HCT116 (cell line): ENCODE measurements around the gene COL23A1. TPM values are rescaled to one million over a fixed set of nuclear protein-coding genes. Genes with fewer than 3 reads are reported as not detected.

Experiments used
- ATAC-seq: fragments of 200-7000 bp; cut with Tn5 transposase; 2 replicates; pipeline ENCODE4 v1.9.1; 2020; ENCODE audit warnings: mild to moderate bottlenecking, moderate library complexity
- BruUV-seq: library from RNA; stranded (reverse); fragments of 400-500 nt; replicated peaks from 2 replicates; lab custom pipeline; 2021; lab: Mats Ljungman, UMichigan
- CTCF ChIA-PET: fragments of 300-600 bp; sonication (Branson Sonifier 250); formaldehyde crosslinking; loops from one replicate; lab custom pipeline; 2021; ENCODE audit warnings: antibody characterized with exemption; lab: Charles Lee
- POLR2A ChIA-PET: fragments of 300-600, 350-600 bp; sonication (Branson Sonifier 250); formaldehyde crosslinking; loops from one replicate; lab custom pipeline; 2021; ENCODE audit warnings: antibody characterized with exemption; lab: Charles Lee
- RAD21 ChIA-PET, 2 experiments: fragments of 300-600 bp; sonication (Branson Sonifier 250); formaldehyde crosslinking; loops; one replicate each; lab custom pipeline; 2023; ENCODE audit warnings: low total read pairs in 2 of 2; ENCODE audit not compliant: uncharacterized antibody in 2 of 2, unreplicated experiment in 2 of 2, low non-redundant PET in 1 of 2; lab: Charles Lee
- DNase-seq: peaks from one replicate; pipeline ENCODE4 v3.0.0-alpha.2; 2010; ENCODE audit warnings: low read depth, low spot score
- H2AFZ ChIP-seq: fragments of 200-600 bp; shearing (Covaris generic), sonication (generic); 2 replicates; pipeline ENCODE4 v1.6.1; 2017; ENCODE audit warnings: low read depth, mixed run types, mixed read lengths, antibody characterized with exemption, low read length; ENCODE audit not compliant: poor library complexity, severe bottlenecking
- H3K27ac ChIP-seq: 2 replicates; pipeline ENCODE4 v1.5.1; 2012; ENCODE audit warnings: low read depth, low read length
- H3K27me3 ChIP-seq: fragments of 200-600 bp; sonication (generic); 2 replicates; pipeline ENCODE4 v1.6.1; 2016; ENCODE audit warnings: mixed run types, low read length, mixed read lengths; ENCODE audit not compliant: insufficient read depth
- H3K36me3 ChIP-seq, 2 experiments: fragments of 200-500 bp in 1 of 2; fragments of 200-600 bp in 1 of 2; sonication (Bioruptor generic) in 1 of 2; sonication (generic) in 1 of 2; 2 replicates each; pipeline versions ENCODE4 v1.5.1 to v1.6.1; 2014 to 2016; ENCODE audit warnings: low read length in 2 of 2, inconsistent platforms in 1 of 2, mixed read lengths in 1 of 2, mixed run types in 1 of 2; ENCODE audit not compliant: insufficient read depth in 2 of 2, control insufficient read depth in 1 of 2
- H3K4me1 ChIP-seq, 2 experiments: fragments of 200-600 bp in 1 of 2; sonication (generic) in 1 of 2; 2 replicates each; pipeline versions ENCODE4 v1.5.1 to v1.6.1; 2012 to 2017; ENCODE audit warnings: low read length in 2 of 2, inconsistent platforms in 1 of 2, mild to moderate bottlenecking in 1 of 2, mixed read lengths in 1 of 2, mixed run types in 1 of 2, moderate library complexity in 1 of 2; ENCODE audit not compliant: insufficient read depth in 2 of 2, control insufficient read depth in 1 of 2
- H3K4me2 ChIP-seq: fragments of 200-600 bp; sonication (generic); 2 replicates; pipeline ENCODE4 v1.6.1; 2017; ENCODE audit warnings: mixed run types, low read length, mixed read lengths
- H3K4me3 ChIP-seq, 2 experiments: fragments of 200-600 bp in 1 of 2; sonication (generic) in 1 of 2; replicated peaks in 1 of 2; 2 replicates each; pipeline ENCODE4 v1.5.1; 2011 to 2016; ENCODE audit warnings: low read length in 2 of 2, control low read depth in 1 of 2, low read depth in 1 of 2, mild to moderate bottlenecking in 1 of 2, mixed read lengths in 1 of 2, mixed run types in 1 of 2
- H3K79me2 ChIP-seq: fragments of 200-600 bp; sonication (generic); 2 replicates; pipeline ENCODE4 v1.6.1; 2017; ENCODE audit warnings: mild to moderate bottlenecking, mixed run types, low read length, moderate library complexity, mixed read lengths; ENCODE audit not compliant: insufficient read depth
- H3K9ac ChIP-seq: fragments of 200-600 bp; sonication (generic); 2 replicates; pipeline ENCODE4 v1.6.1; 2016; ENCODE audit warnings: low read length, mixed read lengths
- H3K9me2 ChIP-seq: fragments of 200-600 bp; sonication (generic), shearing (Covaris generic); 2 replicates; pipeline ENCODE4 v1.6.1; 2017; ENCODE audit warnings: mixed run types, mild to moderate bottlenecking, moderate library complexity; ENCODE audit not compliant: insufficient read depth
- H3K9me3 ChIP-seq, 2 experiments: fragments of 200-500 bp in 1 of 2; fragments of 200-600 bp in 1 of 2; sonication (Bioruptor generic) in 1 of 2; sonication (generic) in 1 of 2; 2 replicates each; pipeline ENCODE4 v1.6.1; 2014 to 2017; ENCODE audit warnings: low read length in 2 of 2, mixed read lengths in 2 of 2, inconsistent platforms in 1 of 2, low read depth in 1 of 2, mild to moderate bottlenecking in 1 of 2, mixed run types in 1 of 2, moderate library complexity in 1 of 2; ENCODE audit not compliant: control insufficient read depth in 1 of 2, insufficient read depth in 1 of 2
- H4K20me1 ChIP-seq: fragments of 200-600 bp; sonication (generic), shearing (Covaris generic); 2 replicates; pipeline ENCODE4 v1.6.1; 2017; ENCODE audit warnings: mixed run types, mild to moderate bottlenecking, moderate library complexity; ENCODE audit not compliant: insufficient read depth
- ATF3 ChIP-seq: IDR thresholded peaks from 2 replicates; pipeline ENCODE4 v1.6.1; 2012
- EGR1 ChIP-seq: IDR thresholded peaks from 2 replicates; pipeline ENCODE4 v1.6.1; 2012; ENCODE audit warnings: low read depth
- FOSL1 ChIP-seq: IDR thresholded peaks from 2 replicates; pipeline ENCODE4 v1.6.1; 2012; ENCODE audit warnings: low read depth
- POLR2A ChIP-seq: IDR thresholded peaks from 2 replicates; pipeline ENCODE4 v1.7.0; 2011; ENCODE audit warnings: borderline replicate concordance; ENCODE audit not compliant: insufficient read depth, insufficient read length; ENCODE audit errors: extremely low read depth
- RAD21 ChIP-seq: IDR thresholded peaks from 2 replicates; pipeline ENCODE4 v1.6.1; 2012; ENCODE audit warnings: low read depth, mild to moderate bottlenecking
- REST ChIP-seq: IDR thresholded peaks from 2 replicates; pipeline ENCODE4 v1.6.1; 2012; ENCODE audit warnings: low read depth
- SP1 ChIP-seq: IDR thresholded peaks from 2 replicates; pipeline ENCODE4 v1.6.1; 2012; ENCODE audit warnings: low read depth
- YY1 ChIP-seq: IDR thresholded peaks from 2 replicates; pipeline ENCODE4 v1.6.1; 2011; ENCODE audit warnings: low read length, low read depth, moderate library complexity, mild to moderate bottlenecking; ENCODE audit not compliant: insufficient replicate concordance; ENCODE audit errors: extremely low read depth
- ZFX ChIP-seq: fragments of 450-650 bp; IDR thresholded peaks from 2 replicates; pipeline ENCODE4 v1.6.1; 2017
- intact Hi-C: fragments of 100-400 bp; cut with micrococcal nuclease; formaldehyde crosslinking; loops from 2 replicates; pipeline ENCODE4 v1.10.0; 2022
- total RNA-seq: library from RNA; stranded (reverse); gene quantifications from one replicate; pipeline ENCODE4 v1.2.1, GENCODE V29; 2021; ENCODE audit not compliant: unreplicated experiment

Gene COL23A1
- total RNA-seq, 1 experiment from 2014 or later, result not detected

GRCh38 chr5:178363501-178364325 lies 226.5 kb downstream of the COL23A1 start:
- Histone ChIP-seq H3K27ac (no peak overlapping the region), H3K9me3 (no peaks in the 10 kb centered on the region), H3K4me1 (no peaks in the 10 kb centered on the region), H3K9ac (no peak overlapping the region), H3K4me2 (no peak overlapping the region), H3K27me3 (peaks cover 6% of the 10 kb centered on the region; the same call in 1 of the 2 replicates), H4K20me1 (no peaks in the 10 kb centered on the region), H3K36me3 (no peaks in the 10 kb centered on the region), H3K4me3 (no peak overlapping the region), H3K79me2 (no peaks in the 10 kb centered on the region), H2AFZ (no peak overlapping the region)
- ChIA-PET POLR2A (no interaction called here), RAD21 (no interaction called here), CTCF (no interaction called here)
- no peak for ATAC-seq
- intact Hi-C loops, result no loop called here
- TF ChIP-seq SP1, result no peak
- no peak for TF ChIP-seq FOSL1
- no peak for TF ChIP-seq REST
- TF ChIP-seq YY1, result no peak
- TF ChIP-seq EGR1, result no peak
- no peak for TF ChIP-seq RAD21
- no peak for TF ChIP-seq POLR2A
- TF ChIP-seq ATF3, result no peak
- no peak for TF ChIP-seq ZFX
- TF ChIP-seq, all 23 proteins: peak for 0
- no TSS peak for BruUV-seq
- H3K9me2 ChIP-seq, result no peaks in the 10 kb centered on the region
- no peak for DNase-seq
